ENCODE results near the gene TPST1.
"Not testable (repeated sequence)": the region's sequence is repeated elsewhere in the genome, so short reads cannot be mapped to it uniquely, and the experiment has no call there.

Gene TPST1

GRCh38 chr7:66172536-66173401 lies 32.4 kb upstream of the TPST1 start:
- H3K9me3 ChIP-seq (ENCODE audit: control insufficient read depth, low read length); H3K4me3 ChIP-seq (ENCODE audit: insufficient read depth, low read depth, low read length); H3K27me3 ChIP-seq (ENCODE audit: control insufficient read depth, insufficient read depth, low read length, poor library complexity, severe bottlenecking); H3K36me3 ChIP-seq (ENCODE audit: control insufficient read depth, insufficient read depth, low read length); H3K27ac ChIP-seq (ENCODE audit: insufficient read depth, low read depth, low read length, poor library complexity, severe bottlenecking); H3K4me1 ChIP-seq (ENCODE audit: control insufficient read depth, insufficient read depth, low read length): not testable (repeated sequence)
- 89 to 90% methylated on average over 9 of the region's 9 CpGs for WGBS, 2 experiments

- H3K27ac ChIP-seq (ENCODE audit: insufficient read depth, low read depth, low read length, poor library complexity, severe bottlenecking), result no peak overlapping the region
- H3K4me3 ChIP-seq (ENCODE audit: insufficient read depth, low read depth, low read length), result no peak overlapping the region
- no peaks in the 10 kb centered on the region for H3K4me1 ChIP-seq (ENCODE audit: control insufficient read depth, insufficient read depth, low read length)
- H3K27me3 ChIP-seq (ENCODE audit: control insufficient read depth, insufficient read depth, low read length, poor library complexity, severe bottlenecking), result no peaks in the 10 kb centered on the region
- H3K9me3 ChIP-seq (ENCODE audit: control insufficient read depth, low read length), result no peaks in the 10 kb centered on the region
- 95 to 97% methylated on average over 4 of the region's 5 CpGs for WGBS, 2 experiments
- no peaks in the 10 kb centered on the region for H3K36me3 ChIP-seq (ENCODE audit: control insufficient read depth, insufficient read depth, low read length)
Observed at GRCh38 chr7:66173856-66174255, 31.3 kb upstream of the TPST1 start.

GRCh38 chr7:66175006-66175405 lies 30.1 kb upstream of the TPST1 start:
- not testable (repeated sequence) for H3K4me3 ChIP-seq (ENCODE audit: insufficient read depth, low read depth, low read length); H3K4me1 ChIP-seq (ENCODE audit: control insufficient read depth, insufficient read depth, low read length); H3K27me3 ChIP-seq (ENCODE audit: control insufficient read depth, insufficient read depth, low read length, poor library complexity, severe bottlenecking); H3K36me3 ChIP-seq (ENCODE audit: control insufficient read depth, insufficient read depth, low read length); H3K27ac ChIP-seq (ENCODE audit: insufficient read depth, low read depth, low read length, poor library complexity, severe bottlenecking); H3K9me3 ChIP-seq (ENCODE audit: control insufficient read depth, low read length)
- 75 to 78% methylated on average over 8 of the region's 8 CpGs for WGBS, 2 experiments

GRCh38 chr7:66176914-66177313 lies 28.2 kb upstream of the TPST1 start:
- no peaks in the 10 kb centered on the region for H3K36me3 ChIP-seq (ENCODE audit: control insufficient read depth, insufficient read depth, low read length)
- H3K4me1 ChIP-seq (ENCODE audit: control insufficient read depth, insufficient read depth, low read length), result no peaks in the 10 kb centered on the region
- H3K27me3 ChIP-seq (ENCODE audit: control insufficient read depth, insufficient read depth, low read length, poor library complexity, severe bottlenecking), result no peaks in the 10 kb centered on the region
- no peak overlapping the region for H3K27ac ChIP-seq (ENCODE audit: insufficient read depth, low read depth, low read length, poor library complexity, severe bottlenecking)
- 80 to 87% methylated on average over 2 of the region's 2 CpGs for WGBS, 2 experiments
- no peak overlapping the region for H3K4me3 ChIP-seq (ENCODE audit: insufficient read depth, low read depth, low read length)
- no peaks in the 10 kb centered on the region for H3K9me3 ChIP-seq (ENCODE audit: control insufficient read depth, low read length)

GRCh38 chr7:66178258-66178657 lies 26.9 kb upstream of the TPST1 start:
- Histone ChIP-seq H3K36me3 (ENCODE audit: control insufficient read depth, insufficient read depth, low read length) (no peaks in the 10 kb centered on the region), H3K9me3 (ENCODE audit: control insufficient read depth, low read length) (no peaks in the 10 kb centered on the region), H3K4me1 (ENCODE audit: control insufficient read depth, insufficient read depth, low read length) (no peaks in the 10 kb centered on the region), H3K27ac (ENCODE audit: insufficient read depth, low read depth, low read length, poor library complexity, severe bottlenecking) (no peak overlapping the region), H3K27me3 (ENCODE audit: control insufficient read depth, insufficient read depth, low read length, poor library complexity, severe bottlenecking) (no peaks in the 10 kb centered on the region), H3K4me3 (ENCODE audit: insufficient read depth, low read depth, low read length) (no peak overlapping the region)
- 91 to 95% methylated on average over 2 of the region's 2 CpGs for WGBS, 2 experiments

GRCh38 chr7:66181329-66181728 lies 23.8 kb upstream of the TPST1 start:
- Histone ChIP-seq H3K4me3 (ENCODE audit: insufficient read depth, low read depth, low read length) (no peak overlapping the region), H3K9me3 (ENCODE audit: control insufficient read depth, low read length) (no peaks in the 10 kb centered on the region), H3K27ac (ENCODE audit: insufficient read depth, low read depth, low read length, poor library complexity, severe bottlenecking) (no peak overlapping the region), H3K4me1 (ENCODE audit: control insufficient read depth, insufficient read depth, low read length) (no peaks in the 10 kb centered on the region), H3K36me3 (ENCODE audit: control insufficient read depth, insufficient read depth, low read length) (no peaks in the 10 kb centered on the region), H3K27me3 (ENCODE audit: control insufficient read depth, insufficient read depth, low read length, poor library complexity, severe bottlenecking) (no peaks in the 10 kb centered on the region)

GRCh38 chr7:66181845-66182244 lies 23.3 kb upstream of the TPST1 start:
- Histone ChIP-seq H3K9me3 (ENCODE audit: control insufficient read depth, low read length) (no peaks in the 10 kb centered on the region), H3K27me3 (ENCODE audit: control insufficient read depth, insufficient read depth, low read length, poor library complexity, severe bottlenecking) (no peaks in the 10 kb centered on the region), H3K36me3 (ENCODE audit: control insufficient read depth, insufficient read depth, low read length) (no peaks in the 10 kb centered on the region), H3K27ac (ENCODE audit: insufficient read depth, low read depth, low read length, poor library complexity, severe bottlenecking) (no peak overlapping the region), H3K4me1 (ENCODE audit: control insufficient read depth, insufficient read depth, low read length) (no peaks in the 10 kb centered on the region), H3K4me3 (ENCODE audit: insufficient read depth, low read depth, low read length) (no peak overlapping the region)
- WGBS, 2 experiments, result 86 to 95% methylated on average over 2 of the region's 2 CpGs

- 93% methylated on average over 6 of the region's 6 CpGs for WGBS, 2 experiments
- Histone ChIP-seq H3K27ac (ENCODE audit: insufficient read depth, low read depth, low read length, poor library complexity, severe bottlenecking) (no peak overlapping the region), H3K4me1 (ENCODE audit: control insufficient read depth, insufficient read depth, low read length) (no peaks in the 10 kb centered on the region), H3K27me3 (ENCODE audit: control insufficient read depth, insufficient read depth, low read length, poor library complexity, severe bottlenecking) (no peaks in the 10 kb centered on the region), H3K9me3 (ENCODE audit: control insufficient read depth, low read length) (no peaks in the 10 kb centered on the region), H3K36me3 (ENCODE audit: control insufficient read depth, insufficient read depth, low read length) (no peaks in the 10 kb centered on the region), H3K4me3 (ENCODE audit: insufficient read depth, low read depth, low read length) (no peak overlapping the region)
Observed at GRCh38 chr7:66182920-66183319, 22.2 kb upstream of the TPST1 start.

- no peaks in the 10 kb centered on the region for H3K27me3 ChIP-seq (ENCODE audit: control insufficient read depth, insufficient read depth, low read length, poor library complexity, severe bottlenecking)
- 93 to 96% methylated on average over 2 of the region's 2 CpGs for WGBS, 2 experiments
- no peak overlapping the region for H3K27ac ChIP-seq (ENCODE audit: insufficient read depth, low read depth, low read length, poor library complexity, severe bottlenecking)
Observed at GRCh38 chr7:66183700-66184099, 21.4 kb upstream of the TPST1 start.

GRCh38 chr7:66185680-66186187 lies 19.4 kb upstream of the TPST1 start:
- no peaks in the 10 kb centered on the region for H3K27me3 ChIP-seq (ENCODE audit: control insufficient read depth, insufficient read depth, low read length, poor library complexity, severe bottlenecking)
- no peak overlapping the region for H3K27ac ChIP-seq (ENCODE audit: insufficient read depth, low read depth, low read length, poor library complexity, severe bottlenecking)
- no peaks in the 10 kb centered on the region for H3K36me3 ChIP-seq (ENCODE audit: control insufficient read depth, insufficient read depth, low read length)
- H3K4me3 ChIP-seq (ENCODE audit: insufficient read depth, low read depth, low read length), result no peak overlapping the region
- no peaks in the 10 kb centered on the region for H3K4me1 ChIP-seq (ENCODE audit: control insufficient read depth, insufficient read depth, low read length)
- no peaks in the 10 kb centered on the region for H3K9me3 ChIP-seq (ENCODE audit: control insufficient read depth, low read length)
- WGBS, 2 experiments, result 88 to 95% methylated on average over 8 of the region's 8 CpGs

More at GRCh38 chr7:66183700-66184099, 21.4 kb upstream of the TPST1 start:
- Histone ChIP-seq H3K4me3 (ENCODE audit: insufficient read depth, low read depth, low read length) (no peak overlapping the region), H3K4me1 (ENCODE audit: control insufficient read depth, insufficient read depth, low read length) (no peaks in the 10 kb centered on the region), H3K9me3 (ENCODE audit: control insufficient read depth, low read length) (no peaks in the 10 kb centered on the region), H3K36me3 (ENCODE audit: control insufficient read depth, insufficient read depth, low read length) (no peaks in the 10 kb centered on the region)

Data from ectodermal cell (in vitro differentiated cells).